Adipocyte (in vitro differentiated cells): ENCODE results near the gene ZSCAN20.

Source experiments
- DNase-seq: peaks from one replicate; pipeline ENCODE4 v3.0.0-alpha.2; 2015; ENCODE audit warnings: low read depth
- H3K27me3 ChIP-seq: replicated peaks from 2 replicates; pipeline ENCODE4 v1.7.0; 2013; ENCODE audit warnings: mild to moderate bottlenecking, low read length, moderate library complexity; ENCODE audit not compliant: control insufficient read depth, insufficient read depth
- H3K36me3 ChIP-seq: 2 replicates; pipeline ENCODE4 v1.7.0; 2013; ENCODE audit warnings: low read length, mild to moderate bottlenecking, moderate library complexity; ENCODE audit not compliant: control insufficient read depth, insufficient read depth, severe bottlenecking
- H3K4me1 ChIP-seq: 2 replicates; pipeline ENCODE4 v1.7.0; 2013; ENCODE audit warnings: mild to moderate bottlenecking, low read length, moderate library complexity; ENCODE audit not compliant: control insufficient read depth, insufficient read depth
- H3K4me3 ChIP-seq: 2 replicates; pipeline ENCODE4 v1.7.0; 2013; ENCODE audit warnings: mild to moderate bottlenecking, low read length, moderate library complexity
- H3K9ac ChIP-seq: 2 replicates; pipeline ENCODE4 v1.7.0; 2013; ENCODE audit warnings: mild to moderate bottlenecking, low read length, moderate library complexity
- H3K9me3 ChIP-seq: 2 replicates; pipeline ENCODE4 v1.7.0; 2013; ENCODE audit warnings: mild to moderate bottlenecking, low read length, moderate library complexity; ENCODE audit not compliant: control insufficient read depth

ZSCAN20 gene

DNA sequence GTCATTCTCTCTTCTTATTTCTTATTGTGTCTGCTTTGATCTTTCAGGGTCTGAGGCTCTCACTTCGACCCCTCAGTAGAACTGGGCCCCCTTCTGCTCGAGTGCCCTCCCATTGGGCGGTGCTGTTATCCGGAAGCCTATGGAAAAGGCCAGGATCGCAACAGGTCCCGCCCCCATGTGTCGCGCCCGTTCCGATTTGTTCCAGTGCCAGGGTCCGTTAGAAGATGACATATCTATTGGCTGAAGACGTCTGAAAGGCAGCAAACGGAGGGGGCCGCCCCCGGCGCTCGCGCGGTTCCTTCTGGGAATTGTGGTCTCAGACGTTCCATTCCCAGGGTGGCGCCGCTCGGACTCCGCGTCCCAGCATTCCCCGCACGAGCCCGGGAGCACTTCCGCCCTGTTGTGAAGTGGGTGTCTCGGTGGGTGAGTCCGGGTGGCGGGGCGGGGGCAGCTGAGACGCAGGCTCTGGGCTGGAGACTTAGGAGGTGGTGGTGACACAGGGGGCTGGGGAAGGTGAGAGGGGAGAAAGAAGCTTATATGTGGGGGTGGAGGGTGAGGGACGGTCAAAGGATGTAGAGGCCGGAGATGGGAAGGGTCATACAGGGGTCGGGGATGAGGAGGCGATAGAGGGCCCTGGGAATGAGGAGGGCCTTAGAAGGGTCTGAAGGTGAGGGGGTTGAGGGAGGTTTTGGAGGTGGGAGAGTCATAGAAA is at the start of gene ZSCAN20:
Gene ZSCAN20 (plus strand): TSS at position 377 of the 712 bp plus-strand sequence. CDS start 6,644 bp downstream, outside the sequence.
- H3K4me1 ChIP-seq: peaks cover 43% of the 10 kb centered on the region
- peak; percentile 99 for DNase-seq
- H3K36me3 ChIP-seq: no peaks in the 10 kb centered on the region
- no peaks in the 10 kb centered on the region for H3K27me3 ChIP-seq
- peak within 1 kb of the TSS; percentile 90 for H3K4me3 ChIP-seq
- H3K9me3 ChIP-seq: no peaks in the 10 kb centered on the region
- H3K9ac ChIP-seq: peak within 1 kb of the TSS; percentile 91

GRCh38 chr1:33424205-33424604 is 48.2 kb upstream of the ZSCAN20 start:
- Histone ChIP-seq H3K4me1 (peaks cover 30% of the 10 kb centered on the region), H3K9ac (no peak overlapping the region), H3K27me3 (no peaks in the 10 kb centered on the region), H3K36me3 (peaks cover 15% of the 10 kb centered on the region), H3K4me3 (no peak overlapping the region), H3K9me3 (peaks cover 1% of the 10 kb centered on the region)
- DNase-seq: peak; percentile 53

GRCh38 chr1:33424610-33425009 is 47.8 kb upstream of the ZSCAN20 start:
- Histone ChIP-seq H3K9me3 (no peaks in the 10 kb centered on the region), H3K9ac (no peak overlapping the region), H3K36me3 (peaks cover 15% of the 10 kb centered on the region), H3K27me3 (no peaks in the 10 kb centered on the region), H3K4me3 (no peak overlapping the region), H3K4me1 (peaks cover 34% of the 10 kb centered on the region)
- peak; percentile 24 for DNase-seq

DNA sequence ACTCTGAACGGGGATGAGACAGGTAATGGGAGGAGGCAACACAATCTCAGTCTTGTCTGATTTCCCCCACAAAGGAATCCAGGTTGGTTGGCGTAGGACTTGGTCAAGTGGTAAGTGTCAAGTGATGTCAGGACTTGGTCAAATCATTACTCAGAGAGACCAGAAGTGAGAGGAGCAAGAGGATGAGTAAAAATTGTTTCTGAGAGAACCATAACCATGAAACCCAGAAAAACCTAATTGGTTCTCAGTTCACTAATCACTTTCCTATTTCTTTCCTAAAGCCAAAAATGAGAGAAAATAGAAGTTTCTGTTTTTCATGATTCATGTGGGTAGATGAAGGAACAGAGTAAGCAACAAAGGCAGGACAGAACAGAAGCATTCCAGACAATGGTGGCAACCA is 46.5 kb upstream of the ZSCAN20 start:
- Histone ChIP-seq H3K36me3 (peaks cover 9% of the 10 kb centered on the region), H3K27me3 (no peaks in the 10 kb centered on the region), H3K4me1 (peaks cover 35% of the 10 kb centered on the region), H3K9ac (no peak overlapping the region), H3K9me3 (no peaks in the 10 kb centered on the region), H3K4me3 (no peak overlapping the region)
- DNase-seq: no peak

GRCh38 chr1:33426916-33427315 is 45.5 kb upstream of the ZSCAN20 start:
- Histone ChIP-seq H3K9ac (no peak overlapping the region), H3K4me3 (no peak overlapping the region), H3K9me3 (no peaks in the 10 kb centered on the region), H3K27me3 (no peaks in the 10 kb centered on the region), H3K4me1 (peaks cover 29% of the 10 kb centered on the region), H3K36me3 (peaks cover 9% of the 10 kb centered on the region)
- no peak for DNase-seq

- H3K4me3 ChIP-seq: peak overlapping the region; percentile 87
- DNase-seq: no peak
Measured at GRCh38 chr1:33428661-33429060, 43.8 kb upstream of the ZSCAN20 start.

GRCh38 chr1:33429332-33429731 is 43.1 kb upstream of the ZSCAN20 start:
- Histone ChIP-seq H3K4me1 (peaks cover 42% of the 10 kb centered on the region), H3K9ac (peak overlapping the region; percentile 87), H3K36me3 (peaks cover 9% of the 10 kb centered on the region), H3K4me3 (peak overlapping the region; percentile 87), H3K27me3 (no peaks in the 10 kb centered on the region), H3K9me3 (no peaks in the 10 kb centered on the region)
- no peak for DNase-seq

More at GRCh38 chr1:33428661-33429060, 43.8 kb upstream of the ZSCAN20 start:
- Histone ChIP-seq H3K4me1 (peaks cover 39% of the 10 kb centered on the region), H3K36me3 (peaks cover 9% of the 10 kb centered on the region), H3K9ac (no peak overlapping the region), H3K27me3 (no peaks in the 10 kb centered on the region), H3K9me3 (no peaks in the 10 kb centered on the region)

GRCh38 chr1:33429856-33430691 is 42.4 kb upstream of the ZSCAN20 start:
- Histone ChIP-seq H3K9me3 (no peaks in the 10 kb centered on the region), H3K36me3 (peaks cover 8% of the 10 kb centered on the region), H3K4me1 (peaks cover 45% of the 10 kb centered on the region), H3K9ac (peak overlapping the region; percentile 87), H3K27me3 (no peaks in the 10 kb centered on the region), H3K4me3 (peak overlapping the region; percentile 87)
- DNase-seq: peak; percentile 72

DNA sequence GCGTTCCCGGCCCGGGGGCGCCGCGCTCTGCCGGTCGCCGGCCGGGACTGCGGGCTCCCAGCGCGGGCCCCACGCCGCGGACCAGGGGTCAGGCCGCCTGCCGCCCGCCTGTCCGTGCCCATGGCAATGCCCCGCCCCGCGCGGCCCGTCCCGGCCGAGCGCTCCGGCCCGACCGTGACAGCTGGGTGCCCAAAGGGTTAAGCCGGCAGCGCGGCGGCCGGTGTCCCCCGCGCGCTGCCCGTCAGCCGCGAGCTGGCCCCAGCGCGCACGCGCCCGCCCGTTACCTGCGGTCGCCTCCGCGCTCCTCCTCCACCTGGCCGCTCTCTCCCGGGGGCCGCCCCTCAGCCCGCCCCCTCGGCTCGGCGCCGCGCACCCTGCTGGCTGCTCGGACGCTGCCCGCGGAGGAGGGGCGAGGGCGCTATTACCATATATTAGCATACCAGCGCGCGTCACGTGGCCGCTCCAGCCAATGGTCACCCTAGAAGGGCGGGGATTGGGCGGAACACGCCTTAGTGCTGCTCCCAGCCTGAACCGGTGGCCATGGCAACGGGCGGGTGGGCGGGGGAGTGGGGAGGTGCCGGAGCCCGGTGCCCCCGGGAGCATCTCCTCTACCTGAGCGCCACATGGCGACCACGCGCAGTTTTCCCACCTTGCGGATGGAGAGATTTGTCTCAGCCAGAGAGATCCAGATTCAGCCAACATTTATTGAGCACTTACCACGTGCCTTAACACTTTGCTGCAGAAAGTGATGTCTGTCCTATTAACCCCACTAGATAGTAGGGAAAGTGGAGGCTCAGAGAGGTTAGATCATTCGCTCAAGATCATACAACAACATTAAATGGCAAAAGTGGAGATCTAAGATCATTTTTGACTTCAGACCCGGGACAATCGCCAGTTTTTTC is 41.5 kb upstream of the ZSCAN20 start, which contains the start of gene PHC2:
Gene PHC2 (minus strand): TSS at position 404 of the 902 bp plus-strand sequence. CDS start 55,556 bp downstream, outside the sequence.
- peaks cover 54% of the 10 kb centered on the region for H3K4me1 ChIP-seq
- H3K36me3 ChIP-seq: no peaks in the 10 kb centered on the region
- peak; percentile 99 for DNase-seq
- no peaks in the 10 kb centered on the region for H3K9me3 ChIP-seq
- H3K9ac ChIP-seq: peak within 1 kb of the TSS; percentile 87
- H3K27me3 ChIP-seq: no peaks in the 10 kb centered on the region
- peak within 1 kb of the TSS; percentile 87 for H3K4me3 ChIP-seq

- Histone ChIP-seq H3K4me3 (peak overlapping the region; percentile 30), H3K9ac (peak overlapping the region; percentile 43), H3K27me3 (no peaks in the 10 kb centered on the region), H3K36me3 (no peaks in the 10 kb centered on the region), H3K9me3 (no peaks in the 10 kb centered on the region), H3K4me1 (peaks cover 59% of the 10 kb centered on the region)
- DNase-seq: peak; percentile 80
Measured at GRCh38 chr1:33433509-33434362, 38.7 kb upstream of the ZSCAN20 start.
